Measurements from ENCODE around the gene MRTFA. TPM values are rescaled to one million over a fixed set of nuclear protein-coding genes. Genes with fewer than 3 reads are reported as not detected.
A peak's percentile ranks its signal among the peaks of the same experiment; 100 is the strongest.

MRTFA gene
- total RNA-seq, 4 donors from 2014 or later = 24.5 to 56.3 (median 40.9) TPM

DNA sequence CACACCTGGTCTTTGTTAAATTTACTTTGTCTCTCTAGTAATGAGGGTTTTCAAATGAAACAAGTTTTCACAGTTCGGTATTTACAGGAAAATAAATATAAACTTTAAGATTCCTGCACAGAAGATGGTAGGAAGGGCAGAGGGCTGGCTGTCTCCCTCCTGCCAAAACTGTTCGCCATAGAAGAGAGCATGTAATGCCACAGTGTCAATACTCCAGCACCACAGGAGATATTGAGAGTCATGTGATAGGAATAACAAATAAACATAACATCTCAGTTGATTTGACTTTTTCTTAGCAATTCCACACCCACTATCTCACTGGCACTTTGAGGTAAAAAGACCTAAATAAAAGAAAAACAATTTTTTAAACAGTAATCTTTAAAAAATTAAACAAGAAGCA is 100.9 kb downstream of the MRTFA start:
- H3K27ac ChIP-seq = peak overlapping the region in 2 of 4 donors; percentile 28 to 54
- DNase-seq = no peak
- WGBS, 2 donors = 77 to 97% methylated on average over 2 of the region's 2 CpGs
- intact Hi-C loops (cut with DNase I) = no loop called here
- TF ChIP-seq CTCF (IDR thresholded peaks at IDR 0.05) (no peak), POLR2A (IDR thresholded peaks at IDR 0.05) (no peak)
- peaks cover 6 to 48% (median 11%) of the 10 kb centered on the region in 3 donors for H3K4me1 ChIP-seq
- H3K9me3 ChIP-seq = no peaks in the 10 kb centered on the region
- H3K4me3 ChIP-seq = no peak overlapping the region
- no peaks in the 10 kb centered on the region for H3K27me3 ChIP-seq
- no peaks in the 10 kb centered on the region for H3K36me3 ChIP-seq

DNA sequence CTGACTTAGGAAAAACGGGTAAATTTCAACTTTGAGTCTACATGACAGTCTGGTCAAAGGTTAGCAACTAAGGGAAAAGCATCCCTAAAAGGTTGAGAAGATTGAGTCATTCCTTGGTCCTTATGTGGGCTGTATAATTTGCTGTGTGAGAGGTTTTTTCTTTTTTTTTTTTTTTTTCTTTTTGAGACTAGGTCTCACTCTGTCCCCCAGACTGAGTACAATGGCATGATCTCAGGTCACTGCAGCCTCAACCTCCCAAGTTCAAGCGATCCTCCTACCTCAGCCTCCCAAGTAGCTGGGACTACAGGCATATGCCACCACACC is 101.4 kb downstream of the MRTFA start:
- no peaks in the 10 kb centered on the region for H3K36me3 ChIP-seq
- intact Hi-C loops (cut with DNase I) = no loop called here
- TF ChIP-seq POLR2A (IDR thresholded peaks at IDR 0.05) = no peak
- TF ChIP-seq CTCF (IDR thresholded peaks at IDR 0.05) = no peak
- H3K9me3 ChIP-seq = no peaks in the 10 kb centered on the region
- H3K27me3 ChIP-seq = no peaks in the 10 kb centered on the region
- WGBS, 2 donors = 0 to 13% methylated on average over 1 of the region's 2 CpGs
- peaks cover 6 to 43% (median 13%) of the 10 kb centered on the region in 3 donors for H3K4me1 ChIP-seq
- H3K4me3 ChIP-seq = no peak overlapping the region
- no peak for DNase-seq
- peak overlapping the region in 3 of 4 donors; percentile 28 to 54 (median 54) for H3K27ac ChIP-seq

- 44 to 52% methylated on average over 6 of the region's 6 CpGs for WGBS, 2 donors
- no peak for DNase-seq
- Histone ChIP-seq H3K4me3 (peak overlapping the region in 1 of 4 donors; percentile 9), H3K9me3 (no peaks in the 10 kb centered on the region), H3K36me3 (no peaks in the 10 kb centered on the region), H3K27ac (peak overlapping the region in 3 of 4 donors; percentile 17 to 54 (median 54)), H3K27me3 (no peaks in the 10 kb centered on the region), H3K4me1 (peaks cover 6 to 42% (median 13%) of the 10 kb centered on the region in 3 donors)
- intact Hi-C loops (cut with DNase I) = no loop called here
- no peak for TF ChIP-seq POLR2A (IDR thresholded peaks at IDR 0.05)
- no peak for TF ChIP-seq CTCF (IDR thresholded peaks at IDR 0.05)
Measured at GRCh38 chr22:40534379-40535188, 101.9 kb downstream of the MRTFA start.

DNA sequence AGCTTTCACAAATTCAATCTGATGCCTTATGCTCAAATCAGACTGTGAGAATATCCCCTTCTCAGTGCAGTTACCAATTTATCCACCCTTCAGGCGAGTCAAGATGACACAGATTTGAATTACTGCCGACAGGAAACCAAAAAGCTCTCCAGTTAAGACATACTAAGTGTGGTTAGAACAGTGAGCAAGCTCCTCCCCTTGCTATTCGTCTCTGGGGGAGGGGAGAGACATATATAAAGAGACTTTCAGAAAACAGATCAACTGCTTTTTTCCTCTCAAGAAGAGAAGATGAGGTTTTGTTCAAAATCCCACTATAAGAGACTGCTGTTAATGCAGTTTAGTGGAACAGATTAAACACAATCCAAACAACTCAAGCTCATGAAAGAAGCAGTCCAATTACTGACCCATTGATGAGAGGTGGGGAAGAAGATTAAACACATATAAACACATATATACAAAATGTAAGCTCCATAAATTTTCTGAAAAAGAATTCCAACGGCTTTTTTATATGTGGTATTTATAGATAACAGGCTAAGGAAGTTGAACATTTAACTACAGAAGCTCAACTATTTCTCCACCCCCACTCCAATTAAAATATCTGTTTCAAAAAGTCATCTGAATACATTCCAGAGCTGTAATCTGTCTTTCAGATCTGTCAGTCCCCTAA is 102.7 kb downstream of the MRTFA start:
- no peak for DNase-seq
- intact Hi-C loops (cut with DNase I) = no loop called here
- H3K4me1 ChIP-seq = peaks cover 6 to 42% (median 13%) of the 10 kb centered on the region in 3 donors
- peak in 1 of 6 experiments; percentile 6 for TF ChIP-seq CTCF (IDR thresholded peaks at IDR 0.05)
- TF ChIP-seq POLR2A (IDR thresholded peaks at IDR 0.05) = no peak
- 7 to 23% methylated on average over 4 of the region's 4 CpGs for WGBS, 2 donors
- no peaks in the 10 kb centered on the region for H3K9me3 ChIP-seq
- H3K36me3 ChIP-seq = no peaks in the 10 kb centered on the region
- peak overlapping the region in 3 of 4 donors; percentile 16 to 44 (median 24) for H3K4me3 ChIP-seq
- peak overlapping the region in 3 of 4 donors; percentile 30 to 54 (median 42) for H3K27ac ChIP-seq
- no peaks in the 10 kb centered on the region for H3K27me3 ChIP-seq

Measured in esophagus squamous epithelium (tissue), 5 donors.